Lower leg skin (tissue), 4 donors: ENCODE data around the gene BMF. TPM values are rescaled to one million over a fixed set of nuclear protein-coding genes. Genes with fewer than 3 reads are reported as not detected.

Source experiments
- DNase-seq, 2 donors: peaks; one replicate each; pipeline ENCODE4 v3.0.0-alpha.2; 2019; ENCODE audit warnings: low spot score in 2 of 2
- H3K4me3 ChIP-seq: fragments of 200-600 bp; sonication (generic); 2 replicates; pipeline ENCODE4 v1.5.1; 2017; ENCODE audit warnings: mild to moderate bottlenecking, low read depth; ENCODE audit not compliant: poor library complexity, severe bottlenecking
- CTCF ChIP-seq, 3 donors: fragments of 450-650 bp; IDR thresholded peaks; one replicate each; pipeline ENCODE4 v1.5.1; 2016; ENCODE audit warnings: antibody characterized with exemption in 3 of 3, mild to moderate bottlenecking in 3 of 3, moderate library complexity in 2 of 3
- POLR2A ChIP-seq, 2 donors: fragments of 450-650 bp; IDR thresholded peaks; one replicate each; pipeline ENCODE4 v1.6.1; 2016 to 2017; ENCODE audit warnings: antibody characterized with exemption in 2 of 2, mild to moderate bottlenecking in 1 of 2, moderate library complexity in 1 of 2
- WGBS, 2 donors: methylation state at CpG; one replicate each; pipeline ENCODE4 v1.1.5; 2018; 5-methylcytosine and 5-hydroxymethylcytosine counted together
- intact Hi-C: fragments of 100-400 bp; cut with DNase I; formaldehyde crosslinking; loops from one replicate; pipeline ENCODE4 v1.15.0; 2023; ENCODE audit warnings: low total_unique reads
- total RNA-seq, 4 donors: library from RNA; depleted of rRNA; stranded (reverse); fragments of >200 nt; gene quantifications; one replicate each; pipeline ENCODE4 v1.1.0, GENCODE V29; 2016

Gene BMF
- total RNA-seq, 4 donors from 2014 or later, result 2.1 to 11.8 (median 8.4) TPM

GRCh38 chr15:40091861-40092255 lies 16.8 kb downstream of the BMF start:
- intact Hi-C loops, result no loop called here
- TF ChIP-seq CTCF (IDR thresholded peaks at IDR 0.05), result no peak
- TF ChIP-seq POLR2A (IDR thresholded peaks at IDR 0.05), result no peak

GRCh38 chr15:40090774-40091455 lies 17.8 kb downstream of the BMF start:
- no peak overlapping the region for H3K4me3 ChIP-seq
- 86 to 92% methylated on average over 13 of the region's 14 CpGs for WGBS, 2 donors
- no peak for DNase-seq
- TF ChIP-seq CTCF (IDR thresholded peaks at IDR 0.05), result no peak
- TF ChIP-seq POLR2A (IDR thresholded peaks at IDR 0.05), result no peak
- intact Hi-C loops, result no loop called here

More at GRCh38 chr15:40091861-40092255, 16.8 kb downstream of the BMF start:
- DNase-seq, result no peak
- no peak overlapping the region for H3K4me3 ChIP-seq
- 15 to 31% methylated on average over 6 of the region's 6 CpGs for whole genome bisulfite sequencing, 2 donors

- no peak for DNase-seq
- H3K4me3 ChIP-seq, result no peak overlapping the region
- WGBS, 2 donors, result 49 to 53% methylated on average over 7 of the region's 7 CpGs
- TF ChIP-seq CTCF (IDR thresholded peaks at IDR 0.05), result no peak
- TF ChIP-seq POLR2A (IDR thresholded peaks at IDR 0.05), result no peak
- intact Hi-C loops, result no loop called here
Observed at GRCh38 chr15:40088929-40089755, 19.5 kb downstream of the BMF start.

- WGBS, 2 donors, result 80 to 87% methylated on average over 9 of the region's 9 CpGs
- intact Hi-C loops, result no loop called here
- peak in 1 of 2 donors; percentile 43 for DNase-seq
- TF ChIP-seq POLR2A (IDR thresholded peaks at IDR 0.05) (no peak), CTCF (IDR thresholded peaks at IDR 0.05) (no peak)
- H3K4me3 ChIP-seq, result no peak overlapping the region
Observed at GRCh38 chr15:40087991-40088928, 20.4 kb downstream of the BMF start.

- no peak for DNase-seq
- intact Hi-C loops, result no loop called here
- no peak overlapping the region for H3K4me3 ChIP-seq
- no peak for TF ChIP-seq CTCF (IDR thresholded peaks at IDR 0.05)
- TF ChIP-seq POLR2A (IDR thresholded peaks at IDR 0.05), result no peak
- WGBS, 2 donors, result 70 to 83% methylated on average over 14 of the region's 14 CpGs
Observed at GRCh38 chr15:40087068-40087810, 21.4 kb downstream of the BMF start.
